ENCODE data around the gene TSN. TPM values are rescaled to one million over a fixed set of nuclear protein-coding genes. Genes with fewer than 3 reads are reported as not detected.

The TSN gene
- total and polyA plus RNA-seq, 9 of the 15 experiments (the other 6 are each of a cell fraction or from before 2014, with no cell fraction given), result 63.2 to 152 (median 95.2) TPM

- FAIRE-seq (no peak), ATAC-seq (peak; percentile 79), DNase-seq (ENCODE audit: extremely low read depth in 1 of 4, low spot score in 3 of 4) (no peak)
- H3K9ac ChIP-seq (ENCODE audit: insufficient read depth in 1 of 2, low read depth in 2 of 2, low read length in 2 of 2), result no peak overlapping the region
- in situ Hi-C loops (cut with MboI) (no loop called here), intact Hi-C loops (cut with micrococcal nuclease) (no loop called here)
- H3K36me3 ChIP-seq (ENCODE audit: control insufficient read depth, insufficient read depth, low read length), result no peaks in the 10 kb centered on the region
- no peak overlapping the region for H3K4me2 ChIP-seq (ENCODE audit: insufficient read depth, low read length)
- H4K20me1 ChIP-seq (replicated peaks; ENCODE audit: control insufficient read depth, insufficient read depth, low read length), result no peaks in the 10 kb centered on the region
- no peaks in the 10 kb centered on the region for H3K79me2 ChIP-seq (ENCODE audit: control insufficient read depth, insufficient read depth, low read length)
- H3K4me3 ChIP-seq, result no peak overlapping the region
- H3K9me3 ChIP-seq (replicated peaks; ENCODE audit: control insufficient read depth, insufficient read depth, low read depth, low read length), result no peaks in the 10 kb centered on the region
- no peak for TF ChIP-seq FOXK1 (CRISPR knock-in tag; IDR thresholded peaks at IDR 0.05; ENCODE audit: borderline replicate concordance)
- no peak for TF ChIP-seq HMG20B (CRISPR knock-in tag; IDR thresholded peaks at IDR 0.05)
- TF ChIP-seq ZNF280A (IDR thresholded peaks at IDR 0.05; ENCODE audit: low read depth, partially characterized antibody), result no peak
- no peak for TF ChIP-seq SUPT5H (IDR thresholded peaks at IDR 0.05)
- TF ChIP-seq ZNF780A (CRISPR knock-in tag; IDR thresholded peaks at IDR 0.05), result no peak
- no peak for TF ChIP-seq ZBTB1 (CRISPR knock-in tag; IDR thresholded peaks at IDR 0.05; ENCODE audit: borderline replicate concordance, low read depth)
- TF ChIP-seq ZC3H4 (CRISPR knock-in tag; IDR thresholded peaks at IDR 0.05; ENCODE audit: borderline replicate concordance), result no peak
- TF ChIP-seq TEAD2 (tag; IDR thresholded peaks at IDR 0.05), result no peak
- TF ChIP-seq ADNP (tag; IDR thresholded peaks at IDR 0.05), result no peak
- no peak for TF ChIP-seq ZNF212 (CRISPR knock-in tag; IDR thresholded peaks at IDR 0.05)
- WGBS (ENCODE audit: insufficient coverage, low coverage, missing lambda C conversion rate), result 23% methylated on average over 5 of the region's 5 CpGs
- no peak overlapping the region for H3K27ac ChIP-seq (ENCODE audit: extremely low read depth, low read depth, low read length)
- CTCF ChIA-PET (ENCODE audit: low intra/inter-chr PET ratio), result no interaction called here
- POLR2A ChIA-PET, result interaction anchor here (0.8 kb wide), 1 partner anchor 177 kb away, joined by 3 read pairs; no protein-coding TSS in a partner anchor
- H2AFZ ChIP-seq (ENCODE audit: low read depth, low read length), result 0 out of 2 replicates have a peak overlapping the region, but pooled peaks have one; percentile 19
- BruUV-seq (replicated peaks), result no TSS peak
- H3K4me1 ChIP-seq (replicated peaks in 1 of 2; ENCODE audit: control insufficient read depth in 2 of 2, insufficient read depth in 2 of 2, low read length in 2 of 2), result peaks cover 0 to 3% of the 10 kb centered on the region in 2 experiments; a peak in 2 of 5 replicates
- H3K9me1 ChIP-seq (ENCODE audit: control insufficient read depth, insufficient read depth, low read length), result no peaks in the 10 kb centered on the region
- peaks cover 3 to 9% of the 10 kb centered on the region in 2 experiments; a peak in 2 of 5 replicates for H3K27me3 ChIP-seq (ENCODE audit: control insufficient read depth in 2 of 2, insufficient read depth in 2 of 2, low read length in 2 of 2)
These were observed 47.5 kb upstream of the TSN start for GRCh38 chr2:121707920-121708361.
